GM12872 (cell line): ENCODE data around the gene IGF2R.

ENCODE experiments used
- TF ChIP-seq, protein P1 (sequence below): IDR thresholded peaks from 3 replicates; pipeline ENCODE4 v1.5.1; 2011; ENCODE audit warnings: low read depth, mild to moderate bottlenecking, low read length, moderate library complexity; ENCODE audit not compliant: insufficient read depth

The IGF2R gene

DNA sequence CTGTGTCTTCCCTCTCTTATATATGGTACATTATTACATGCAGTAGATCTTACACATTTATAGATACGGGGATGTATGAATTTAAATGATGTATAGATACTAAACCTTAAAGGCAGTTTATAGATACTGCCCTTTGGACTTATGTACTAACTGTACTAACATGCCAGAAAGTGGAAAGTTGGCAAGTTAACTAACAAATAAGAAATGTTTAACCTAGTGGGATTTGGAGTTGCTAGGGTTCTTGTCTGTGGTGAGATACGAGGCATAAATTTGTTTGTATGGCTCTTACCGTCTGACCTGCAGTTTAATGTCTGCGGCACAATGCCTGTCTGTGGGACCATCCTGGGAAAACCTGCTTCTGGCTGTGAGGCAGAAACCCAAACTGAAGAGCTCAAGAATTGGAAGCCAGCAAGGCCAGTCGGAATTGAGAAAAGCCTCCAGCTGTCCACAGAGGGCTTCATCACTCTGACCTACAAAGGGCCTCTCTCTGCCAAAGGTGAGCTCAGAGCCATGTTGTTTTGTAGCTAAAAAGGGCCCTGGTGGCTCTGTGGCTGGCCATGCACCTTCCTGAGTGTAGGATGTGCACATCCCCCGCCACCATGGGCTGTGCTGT, 89.8 kb downstream of the IGF2R start:
- TF ChIP-seq, protein P1, sequence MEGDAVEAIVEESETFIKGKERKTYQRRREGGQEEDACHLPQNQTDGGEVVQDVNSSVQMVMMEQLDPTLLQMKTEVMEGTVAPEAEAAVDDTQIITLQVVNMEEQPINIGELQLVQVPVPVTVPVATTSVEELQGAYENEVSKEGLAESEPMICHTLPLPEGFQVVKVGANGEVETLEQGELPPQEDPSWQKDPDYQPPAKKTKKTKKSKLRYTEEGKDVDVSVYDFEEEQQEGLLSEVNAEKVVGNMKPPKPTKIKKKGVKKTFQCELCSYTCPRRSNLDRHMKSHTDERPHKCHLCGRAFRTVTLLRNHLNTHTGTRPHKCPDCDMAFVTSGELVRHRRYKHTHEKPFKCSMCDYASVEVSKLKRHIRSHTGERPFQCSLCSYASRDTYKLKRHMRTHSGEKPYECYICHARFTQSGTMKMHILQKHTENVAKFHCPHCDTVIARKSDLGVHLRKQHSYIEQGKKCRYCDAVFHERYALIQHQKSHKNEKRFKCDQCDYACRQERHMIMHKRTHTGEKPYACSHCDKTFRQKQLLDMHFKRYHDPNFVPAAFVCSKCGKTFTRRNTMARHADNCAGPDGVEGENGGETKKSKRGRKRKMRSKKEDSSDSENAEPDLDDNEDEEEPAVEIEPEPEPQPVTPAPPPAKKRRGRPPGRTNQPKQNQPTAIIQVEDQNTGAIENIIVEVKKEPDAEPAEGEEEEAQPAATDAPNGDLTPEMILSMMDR: no peak

- TF ChIP-seq, protein P1: no peak
Measured at GRCh38 chr6:160060221-160060620, 91.3 kb downstream of the IGF2R start.

- TF ChIP-seq, protein P1: no peak
Measured at GRCh38 chr6:160060920-160061447, 92.1 kb downstream of the IGF2R start.

DNA sequence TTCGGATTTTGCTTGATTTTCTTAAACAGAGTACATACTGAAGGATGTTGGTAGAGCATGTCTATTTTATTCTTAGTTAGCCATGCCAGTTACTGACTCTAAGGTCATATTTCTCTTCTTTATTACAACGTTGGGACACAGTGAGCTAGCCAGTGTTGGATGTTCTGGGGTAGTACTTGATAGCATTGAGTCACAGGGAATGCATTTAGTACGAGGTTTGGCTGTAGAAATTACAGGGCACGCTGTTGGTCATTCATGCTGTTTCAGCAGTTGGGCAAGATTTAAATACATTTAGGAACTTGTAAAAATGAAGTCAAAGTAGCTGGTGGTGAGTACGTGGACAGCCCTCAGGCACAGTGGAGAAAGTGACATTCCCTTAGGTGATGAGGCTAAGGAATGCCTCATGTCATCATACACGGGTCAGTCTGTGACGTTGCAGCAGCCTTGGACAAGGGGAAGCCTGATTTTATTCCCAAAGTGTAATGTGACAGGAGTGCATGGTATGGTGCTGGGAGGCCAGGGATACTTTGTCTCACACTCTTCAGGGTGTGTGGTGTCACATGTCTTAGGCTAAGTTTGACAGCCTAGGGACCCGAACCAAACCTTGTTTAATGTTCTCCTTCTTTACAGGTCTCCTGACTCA, 95.0 kb downstream of the IGF2R start:
- TF ChIP-seq, protein P1: no peak

DNA sequence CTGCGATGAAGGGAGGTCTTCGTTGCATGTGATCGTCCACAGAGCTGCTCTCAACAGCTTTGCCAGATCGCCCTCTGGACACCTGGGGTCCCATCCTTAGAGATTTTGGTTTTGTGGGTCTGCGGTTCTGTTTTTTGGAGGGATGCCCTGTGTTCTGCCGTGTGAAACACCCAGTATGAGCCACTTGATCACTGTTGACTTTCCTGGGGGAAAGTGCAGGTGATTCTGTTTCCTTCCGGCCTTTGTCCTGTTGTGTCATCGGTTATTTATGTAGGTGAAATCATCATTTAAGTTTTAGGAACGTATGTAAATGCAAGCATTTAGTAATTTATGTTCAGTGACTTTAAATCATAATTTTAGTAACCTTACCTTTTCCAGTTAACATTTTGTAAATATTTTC, 96.3 kb downstream of the IGF2R start:
- TF ChIP-seq, protein P1: no peak

- TF ChIP-seq, protein P1: no peak
Measured at GRCh38 chr6:160067564-160067963, 98.7 kb downstream of the IGF2R start.

GRCh38 chr6:160068346-160068745, 99.5 kb downstream of the IGF2R start:
- TF ChIP-seq, protein P1: no peak
